CD4-positive, alpha-beta T cell treated with Interferon gamma for 1 hour (primary cell): ENCODE results near the gene RBFOX1.

Experiments used
- DNase-seq: peaks from one replicate; pipeline ENCODE4 v3.0.0-alpha.2; 2020

RBFOX1 gene

DNA sequence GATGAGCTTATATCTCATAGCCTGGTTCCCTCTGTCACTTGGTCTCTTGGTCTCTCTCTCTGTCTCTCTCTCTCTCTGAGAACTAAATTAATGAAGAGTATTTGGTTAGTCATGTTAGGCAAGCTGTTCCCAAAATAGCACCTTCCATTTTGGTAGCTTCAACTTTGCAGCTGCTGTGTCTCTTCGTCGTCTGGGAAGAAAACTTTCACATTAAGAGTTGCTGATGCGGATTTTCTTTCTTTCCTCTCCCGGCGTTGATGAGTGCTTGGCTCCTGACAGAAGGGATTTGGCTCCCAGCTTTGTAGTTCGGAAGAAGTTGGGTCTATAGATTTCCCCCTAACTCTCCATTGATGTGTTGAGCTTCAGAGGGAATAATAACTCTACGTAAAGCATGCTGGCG lies at the start of gene RBFOX1:
Gene RBFOX1, plus strand, starts transcription at position 235 of the 400 bp plus-strand sequence.
- DNase-seq, result no peak

DNA sequence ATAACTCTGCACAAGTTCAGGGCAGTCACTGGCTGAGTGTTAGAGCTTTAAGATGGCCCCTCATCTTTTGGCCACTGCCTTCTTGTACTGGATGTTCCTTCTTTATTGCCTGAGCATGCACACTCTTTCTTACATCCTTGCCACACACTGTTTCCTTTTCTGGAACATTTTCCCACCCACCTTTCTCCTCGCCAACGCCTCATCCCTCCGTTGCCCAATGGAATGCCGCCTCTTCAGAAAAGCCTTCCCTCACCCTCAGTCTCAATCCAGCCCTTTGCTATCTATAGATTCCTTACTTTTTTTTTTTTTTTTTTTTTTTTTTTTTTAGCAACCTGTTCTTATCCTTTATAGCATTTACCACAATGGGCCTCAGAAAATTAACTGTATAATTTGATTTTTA lies 47.9 kb upstream of the RBFOX1 start:
- no peak for DNase-seq

DNA sequence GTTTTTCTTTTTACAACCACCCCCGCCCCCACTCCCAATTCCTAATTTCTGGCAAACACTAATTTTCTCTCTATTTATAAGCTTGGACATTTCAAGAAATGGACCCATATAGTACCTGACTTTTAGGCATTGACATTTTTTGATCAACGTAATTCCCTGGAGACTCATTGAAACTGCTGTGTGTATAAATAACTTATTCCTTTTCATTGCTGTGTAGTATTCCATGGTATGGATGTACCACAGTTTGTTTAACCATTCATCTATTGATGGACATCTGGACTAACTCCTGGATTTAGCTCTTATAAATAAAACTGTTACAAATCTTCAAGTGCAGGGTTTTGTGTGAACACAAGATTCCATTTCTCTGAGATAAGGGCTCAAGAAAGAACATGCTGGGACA lies 47.1 kb upstream of the RBFOX1 start:
- DNase-seq, result no peak

DNA sequence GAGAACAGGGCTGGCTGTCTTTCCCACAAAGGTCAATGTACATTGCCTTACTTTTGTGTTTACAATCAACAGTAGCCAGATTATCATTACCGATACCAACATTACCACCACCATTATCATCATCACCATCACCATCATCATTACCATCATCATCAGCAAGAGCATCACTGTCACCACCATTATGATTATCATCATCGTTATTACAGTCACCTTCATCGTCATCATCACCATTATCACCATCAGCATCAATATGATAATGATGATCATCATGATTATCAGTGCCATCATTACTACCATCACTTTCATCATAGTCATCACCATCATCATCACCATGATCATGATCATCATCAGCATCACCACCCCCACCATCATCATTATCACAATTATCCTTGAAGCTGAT lies 43.3 kb upstream of the RBFOX1 start:
- no peak for DNase-seq

DNA sequence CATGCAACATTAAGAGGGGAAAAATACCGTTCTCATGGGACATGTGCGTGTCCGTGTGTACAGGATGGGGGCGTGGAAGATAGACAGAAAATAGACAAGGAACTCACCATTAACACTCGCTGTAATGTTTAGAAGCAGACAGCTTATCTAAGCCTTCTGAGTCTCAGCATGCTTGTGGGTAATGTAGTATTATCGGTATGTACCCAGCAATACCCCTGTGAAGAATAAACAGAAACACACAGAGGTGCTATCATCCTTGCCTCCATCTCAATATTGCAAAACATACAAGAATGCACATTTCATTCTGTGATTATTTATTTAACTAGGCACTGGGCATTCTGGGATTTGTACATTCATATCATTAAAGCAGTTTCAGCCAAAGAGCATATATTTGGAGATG lies 42.0 kb upstream of the RBFOX1 start:
- no peak for DNase-seq

DNA sequence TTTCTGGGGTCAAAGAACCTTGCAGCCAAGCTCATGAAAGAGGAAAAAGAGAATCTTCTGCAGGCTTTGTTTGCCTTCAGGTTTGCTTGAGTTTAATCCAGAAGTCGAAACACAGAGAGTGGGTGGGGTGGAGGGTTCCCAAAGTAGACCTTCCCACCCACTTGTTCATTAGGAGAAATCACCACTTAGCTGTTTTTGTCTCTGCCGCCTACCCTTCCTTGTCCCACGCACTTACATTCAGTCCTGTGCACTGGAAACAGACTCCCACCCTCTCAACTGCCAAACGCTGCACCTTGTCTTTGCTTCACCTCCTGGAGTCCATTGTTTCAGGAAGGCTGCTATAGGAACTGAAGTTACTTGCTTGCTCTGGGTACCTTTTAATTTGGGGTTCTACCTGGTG lies 38.6 kb upstream of the RBFOX1 start:
- DNase-seq, result no peak

DNA sequence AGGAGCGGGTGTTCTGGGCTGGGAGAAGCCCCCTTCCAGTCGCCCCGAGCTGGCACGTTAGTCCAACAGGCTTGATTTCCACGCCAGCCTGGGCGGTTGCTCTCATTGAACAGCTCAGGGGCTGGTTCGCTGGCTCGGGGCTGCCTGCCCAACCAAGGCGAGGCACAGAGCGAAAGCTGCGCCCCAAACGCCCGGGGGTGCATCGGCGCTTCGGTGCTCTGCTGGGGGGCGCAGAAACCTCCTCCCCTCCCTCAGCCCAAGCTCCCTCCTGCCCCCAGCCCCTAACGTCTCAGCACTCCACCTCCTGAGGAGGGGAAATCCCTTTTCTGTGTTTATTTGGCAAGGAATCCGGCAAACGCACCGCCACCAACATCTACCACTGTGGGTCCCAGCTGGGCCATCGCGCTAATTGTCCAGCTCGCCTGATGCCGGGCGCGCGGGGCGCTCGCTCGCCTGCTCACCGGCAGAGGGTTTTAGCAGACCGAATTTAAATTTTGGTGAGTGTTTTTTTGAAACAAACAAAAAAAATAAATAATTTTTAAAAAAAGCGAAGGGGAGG lies 29.5 kb upstream of the RBFOX1 start:
- DNase-seq, result no peak

DNA sequence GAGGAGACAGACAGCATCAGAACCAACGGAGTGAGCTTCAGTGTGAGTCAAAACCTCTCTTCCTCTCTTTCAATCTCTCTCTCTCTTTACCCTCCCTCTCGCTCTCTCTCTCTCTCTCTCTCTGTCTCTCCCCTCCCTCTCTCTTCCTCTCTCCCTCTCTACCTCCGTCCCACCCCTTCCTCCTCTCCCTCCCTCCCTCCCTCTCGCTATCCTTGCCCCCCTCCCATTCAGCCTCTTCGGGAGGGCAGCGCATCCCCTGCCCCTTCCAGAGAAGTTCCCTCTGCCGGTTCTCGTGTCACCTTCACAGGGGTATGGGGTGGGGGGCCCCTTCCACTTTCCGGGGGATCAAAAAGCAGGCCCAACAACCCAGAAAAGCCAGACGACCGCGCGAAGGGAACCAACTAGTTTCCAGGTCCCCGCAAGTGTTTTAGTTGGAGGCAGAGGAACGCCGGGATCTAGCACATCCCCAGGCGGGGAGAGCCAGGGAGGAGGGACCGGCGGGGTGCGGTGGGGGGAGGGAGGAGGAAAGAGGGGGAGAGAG lies 28.9 kb upstream of the RBFOX1 start:
- DNase-seq, result no peak

DNA sequence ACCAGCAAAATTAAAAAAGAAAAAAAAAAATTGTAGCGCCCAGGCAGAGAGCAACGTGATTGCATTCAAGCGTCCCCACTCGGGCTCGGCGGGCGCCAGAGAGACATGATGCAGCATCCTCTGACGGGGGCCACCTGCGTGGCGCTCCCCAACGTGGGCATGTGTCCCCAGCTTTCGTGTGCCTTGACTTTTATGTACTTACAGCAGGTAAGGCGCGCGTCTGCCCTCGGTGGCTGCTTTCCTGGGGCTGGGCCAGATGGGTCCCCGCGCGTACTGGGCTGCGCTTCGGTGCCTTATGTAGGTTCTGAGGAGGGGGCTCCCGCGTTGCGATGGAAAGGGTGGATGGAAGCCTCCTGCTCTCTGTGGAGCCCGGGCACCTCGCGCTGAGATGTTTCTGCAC lies 28.4 kb upstream of the RBFOX1 start:
- no peak for DNase-seq

DNA sequence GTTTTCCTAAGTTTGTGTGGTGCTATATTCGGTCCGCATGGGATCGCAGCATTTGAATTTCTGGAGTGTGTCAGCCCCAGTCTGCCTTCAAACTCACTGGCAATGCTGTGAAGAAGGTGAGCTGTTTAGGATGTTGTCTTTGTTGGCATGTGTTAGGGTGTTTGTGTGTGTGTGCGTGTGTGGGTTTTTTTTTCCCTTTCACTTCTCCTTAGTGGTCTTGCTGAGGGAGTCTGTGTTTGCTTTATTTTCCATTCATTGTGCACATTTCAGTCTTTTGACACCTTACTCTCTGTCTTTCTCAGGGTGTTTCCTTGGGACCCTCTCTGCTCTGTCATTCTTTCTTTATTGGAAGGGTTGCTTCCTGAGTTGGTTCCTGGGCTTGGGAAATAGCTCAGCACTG lies 27.7 kb upstream of the RBFOX1 start:
- DNase-seq, result no peak

DNA sequence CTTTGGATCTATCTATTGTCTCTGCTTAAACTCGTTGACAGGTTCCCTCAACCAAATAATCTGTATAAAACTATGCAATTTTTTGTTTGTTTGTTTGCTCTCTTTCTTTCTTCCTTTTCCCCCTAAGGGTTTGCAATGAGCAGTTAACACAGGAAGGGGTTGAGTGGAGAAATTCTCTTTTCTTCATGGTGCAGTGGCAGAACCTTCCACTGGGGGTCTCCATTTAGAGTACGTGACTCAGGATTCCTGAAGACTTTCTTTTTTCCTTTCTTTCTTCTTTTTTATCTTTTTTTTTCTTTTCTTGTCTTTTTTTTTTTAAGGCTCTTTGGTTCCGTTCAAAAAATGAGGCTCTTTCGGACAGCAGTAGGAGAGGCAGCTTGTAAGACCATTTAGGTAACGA lies 19.5 kb upstream of the RBFOX1 start:
- no peak for DNase-seq

DNA sequence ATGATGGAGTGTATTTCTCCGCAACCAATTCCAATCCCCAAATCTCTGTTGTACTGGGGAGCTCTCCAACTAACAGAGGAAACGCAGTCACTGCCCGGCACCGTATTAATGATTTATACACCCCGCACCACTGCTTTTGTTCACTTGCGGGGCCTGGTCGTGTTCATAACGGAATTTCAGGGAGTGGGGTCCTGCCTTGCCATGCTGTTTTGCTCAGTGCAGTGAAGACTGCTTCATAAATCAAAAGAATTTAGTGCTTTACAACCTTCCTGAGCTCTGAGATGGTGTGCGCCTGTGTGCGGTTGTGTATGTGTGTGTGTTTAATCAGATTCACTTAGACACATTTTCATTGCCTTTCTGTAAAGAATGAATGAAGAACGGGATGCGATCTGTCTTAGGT lies 18.5 kb upstream of the RBFOX1 start:
- no peak for DNase-seq

DNA sequence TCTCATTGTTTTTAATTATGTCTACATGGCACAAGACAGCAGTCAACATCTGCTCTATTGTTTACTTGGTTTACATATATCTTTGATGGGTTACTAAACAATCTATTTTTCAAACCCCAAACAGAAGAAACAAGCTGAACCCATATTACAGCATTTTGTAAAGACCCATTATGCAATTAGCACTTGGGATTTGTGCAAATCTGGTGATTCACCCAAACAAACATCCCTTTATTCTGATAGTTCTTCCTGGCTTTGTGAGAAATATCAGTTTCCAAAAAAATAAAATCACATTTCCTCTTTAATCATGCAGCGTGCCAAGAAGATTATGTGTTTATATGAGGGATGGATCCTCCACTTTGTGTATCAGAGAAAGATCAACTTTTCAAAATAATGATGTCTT lies 16.8 kb upstream of the RBFOX1 start:
- no peak for DNase-seq

DNA sequence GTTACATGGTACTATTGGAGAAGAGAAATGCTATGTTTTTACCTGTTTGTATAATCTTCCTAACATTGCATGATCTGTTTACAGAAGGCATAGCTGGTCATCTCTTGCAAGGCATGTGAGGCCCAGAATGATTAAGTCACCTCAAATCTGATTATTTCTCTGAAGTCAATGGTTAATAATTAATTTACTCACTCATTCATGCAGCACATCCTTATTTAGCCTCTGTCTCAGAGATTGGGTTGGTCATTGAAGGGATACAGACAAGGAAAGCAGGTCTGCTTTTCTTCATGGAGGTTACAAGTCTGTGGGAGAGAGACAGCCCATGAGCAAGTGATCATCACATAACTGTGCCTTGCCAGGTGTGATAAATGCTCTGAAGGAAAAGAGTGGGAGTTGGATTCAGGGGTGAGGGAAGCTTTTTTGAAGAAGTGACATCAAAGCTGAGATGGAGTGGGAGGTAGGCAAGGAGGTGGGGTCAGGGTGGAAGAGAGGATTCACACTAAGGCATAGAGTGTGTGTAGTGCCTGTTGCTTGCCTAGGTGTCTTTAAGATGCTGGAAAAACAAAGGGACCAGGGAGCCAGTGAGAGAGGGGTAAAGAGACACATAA lies 16.3 kb upstream of the RBFOX1 start:
- no peak for DNase-seq

DNA sequence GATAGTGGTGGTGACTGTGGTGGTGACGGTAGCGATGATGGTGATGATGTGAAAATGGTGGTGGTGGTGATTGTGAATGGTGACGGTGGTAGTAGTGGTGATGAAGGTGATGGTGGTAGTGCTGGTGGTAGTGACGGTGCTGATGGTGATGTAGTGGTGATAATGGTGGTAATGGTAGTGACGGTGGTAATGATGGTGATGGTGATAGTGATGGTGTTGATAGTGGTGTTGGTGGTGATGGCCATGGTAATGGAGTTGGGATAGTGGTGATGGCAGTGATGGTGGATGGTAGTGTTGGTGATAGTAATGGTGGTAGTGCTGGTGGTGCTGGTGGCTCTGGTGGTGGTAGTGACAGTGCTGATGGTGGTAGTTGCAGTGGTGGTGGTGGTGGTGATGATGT lies 14.7 kb upstream of the RBFOX1 start:
- no peak for DNase-seq

DNA sequence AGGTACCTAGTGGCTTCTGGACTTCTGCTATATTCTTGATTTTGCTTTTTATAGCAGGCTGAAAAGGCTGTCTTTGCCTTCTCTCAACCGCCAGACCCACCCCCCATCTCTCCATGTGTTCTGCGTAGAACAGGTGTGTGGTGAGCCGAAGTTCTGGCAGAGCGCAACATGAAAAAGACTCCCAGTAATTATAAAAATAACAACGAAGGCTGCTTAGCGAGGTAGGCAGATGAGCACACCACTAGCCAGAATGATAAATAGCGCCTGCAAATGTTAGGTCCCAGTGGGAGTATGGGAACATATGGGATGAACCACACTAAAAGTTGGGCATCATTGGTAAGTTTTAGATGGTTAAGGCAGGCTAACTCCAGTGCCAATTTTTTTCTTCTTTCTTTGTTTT lies 14.0 kb upstream of the RBFOX1 start:
- DNase-seq, result no peak

DNA sequence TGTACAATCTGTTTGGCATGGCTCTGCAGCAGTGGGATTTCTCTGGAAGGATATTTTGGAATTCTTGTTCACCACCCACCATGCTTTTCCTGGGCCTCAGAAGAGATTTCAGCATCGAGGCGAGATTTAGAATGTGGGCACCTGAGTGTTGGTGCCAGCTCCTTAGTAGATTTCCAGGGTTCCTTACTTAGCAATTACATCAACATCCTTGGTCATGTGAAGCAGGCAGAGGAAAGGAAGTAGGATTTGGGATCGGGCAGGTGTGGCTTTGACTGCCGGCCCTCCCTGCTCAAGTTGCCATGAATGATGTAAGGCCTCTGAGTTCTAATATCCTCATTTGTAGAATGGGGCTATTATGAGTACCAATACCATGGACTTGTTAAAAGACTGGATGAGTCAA lies 13.1 kb upstream of the RBFOX1 start:
- DNase-seq, result no peak

DNA sequence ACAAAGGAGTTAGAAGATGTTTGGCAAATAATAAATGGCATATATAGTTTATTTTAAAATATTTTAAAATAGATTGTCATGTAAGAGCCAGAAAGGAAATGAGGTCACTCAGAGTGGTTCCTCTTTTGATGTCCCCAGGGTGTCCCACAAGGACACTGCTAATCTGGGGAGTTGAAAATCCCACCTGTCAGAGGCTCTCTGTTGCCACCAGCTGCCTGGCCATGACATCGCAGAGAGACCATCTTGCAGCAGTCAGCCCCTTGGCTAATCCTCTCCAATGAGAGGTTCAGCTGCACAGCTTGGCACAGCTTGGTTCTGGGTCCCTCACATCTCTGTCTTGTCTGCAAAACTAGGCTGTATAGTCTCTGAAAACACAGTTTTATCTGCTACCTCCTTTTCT lies 11.0 kb upstream of the RBFOX1 start:
- DNase-seq, result no peak

DNA sequence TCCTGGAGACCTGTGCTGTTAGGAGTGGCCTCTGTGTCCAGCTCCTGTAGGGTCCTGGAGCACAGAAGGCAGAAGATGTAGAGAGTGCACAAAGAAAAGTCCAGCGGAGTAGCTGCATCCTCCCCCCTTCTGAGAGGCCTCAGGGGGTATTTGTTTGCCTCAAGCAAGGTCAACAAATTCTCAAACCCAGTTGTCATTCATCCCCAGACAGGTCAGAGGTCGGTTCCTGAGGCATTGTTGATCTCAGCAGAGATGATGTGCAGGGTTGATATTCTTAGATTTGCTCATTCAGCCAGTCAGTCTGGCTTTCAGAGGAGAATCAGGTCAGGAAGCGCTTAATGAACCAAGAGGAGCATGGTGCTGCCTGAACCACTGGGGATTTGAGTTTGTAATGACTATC lies 8.3 kb upstream of the RBFOX1 start:
- no peak for DNase-seq

DNA sequence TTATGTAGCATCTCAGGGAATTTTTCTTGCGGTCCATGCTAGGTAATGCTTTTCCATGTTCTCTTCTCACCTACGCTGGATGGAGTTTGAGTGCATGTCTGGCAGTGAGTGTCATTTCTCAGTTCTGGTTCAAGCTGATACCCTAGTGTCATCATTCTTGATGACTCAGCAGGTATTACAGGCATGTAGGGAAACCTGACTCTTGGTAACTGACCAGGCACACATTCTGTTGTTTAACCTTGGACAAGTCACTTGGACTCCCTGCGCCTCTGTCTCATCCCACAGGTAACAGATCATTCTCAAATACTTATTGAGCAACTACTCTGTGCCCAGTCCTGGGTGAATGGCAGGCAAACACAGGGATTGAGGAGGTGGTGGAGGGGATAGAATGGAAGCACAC lies 6.8 kb upstream of the RBFOX1 start:
- DNase-seq, result no peak

DNA sequence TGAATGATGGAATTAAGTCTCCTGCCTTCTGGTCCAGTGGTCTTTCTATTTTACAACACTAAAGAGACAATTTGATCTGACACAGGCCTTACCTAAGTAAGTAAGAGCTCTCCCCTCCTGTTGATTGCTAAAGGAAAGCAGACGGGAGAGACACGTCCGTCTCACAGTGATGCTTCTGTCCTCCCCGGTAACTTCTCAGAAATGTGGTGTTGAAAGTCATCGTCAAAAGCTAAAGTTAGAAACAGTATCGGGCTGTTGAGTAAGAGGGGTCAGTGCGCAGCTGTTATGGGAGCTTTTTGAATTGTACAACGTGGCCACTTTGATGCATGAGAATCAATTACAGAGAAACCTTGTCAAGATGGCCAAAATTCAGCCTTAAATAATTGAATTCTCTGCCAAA lies 1.9 kb upstream of the RBFOX1 start:
- DNase-seq, result no peak

DNA sequence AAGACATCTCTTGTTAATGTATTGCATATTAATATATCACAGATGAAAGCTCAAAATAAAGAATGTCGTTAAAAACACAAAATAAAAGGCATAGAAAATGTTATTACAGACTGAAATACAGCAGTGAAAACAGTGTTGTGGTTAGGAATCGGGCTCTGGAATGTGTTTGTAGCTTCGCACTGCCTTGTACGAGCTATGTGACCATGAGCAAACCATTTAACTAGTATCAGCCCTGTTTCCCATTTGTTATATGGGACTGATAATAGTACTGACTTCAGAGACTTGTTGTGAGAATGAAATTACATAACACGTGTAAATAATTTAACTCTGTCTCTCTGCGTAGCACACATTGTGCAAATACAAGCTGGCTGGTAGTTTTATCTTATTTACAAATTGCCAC lies 648 bp upstream of the RBFOX1 start:
- no peak for DNase-seq

DNA sequence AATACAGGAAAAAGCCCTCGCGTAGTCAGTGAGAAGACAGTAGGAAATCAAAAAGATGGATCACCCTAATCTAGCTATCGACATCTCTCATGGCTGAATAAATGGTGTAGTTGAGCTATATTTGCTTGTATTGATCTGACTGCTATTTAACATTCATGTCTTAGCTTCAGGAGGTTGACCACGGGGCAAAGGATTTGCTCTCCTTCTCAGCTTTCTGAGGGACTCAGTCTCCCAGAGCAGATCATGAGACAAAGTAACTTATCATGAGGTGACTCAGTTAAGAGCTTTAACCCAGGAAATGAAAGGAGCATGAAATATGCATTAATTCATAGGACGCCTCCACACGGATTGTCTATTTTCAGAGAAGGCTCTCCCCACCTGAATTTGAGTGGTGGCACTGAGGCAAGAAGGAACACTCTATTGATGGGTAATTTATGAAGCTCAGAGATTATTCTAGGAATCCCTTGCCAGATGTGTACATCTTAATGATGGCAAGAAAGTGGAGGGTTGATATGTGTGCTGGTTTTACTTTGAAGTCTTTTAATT lies 608 bp downstream of the RBFOX1 start:
- no peak for DNase-seq

DNA sequence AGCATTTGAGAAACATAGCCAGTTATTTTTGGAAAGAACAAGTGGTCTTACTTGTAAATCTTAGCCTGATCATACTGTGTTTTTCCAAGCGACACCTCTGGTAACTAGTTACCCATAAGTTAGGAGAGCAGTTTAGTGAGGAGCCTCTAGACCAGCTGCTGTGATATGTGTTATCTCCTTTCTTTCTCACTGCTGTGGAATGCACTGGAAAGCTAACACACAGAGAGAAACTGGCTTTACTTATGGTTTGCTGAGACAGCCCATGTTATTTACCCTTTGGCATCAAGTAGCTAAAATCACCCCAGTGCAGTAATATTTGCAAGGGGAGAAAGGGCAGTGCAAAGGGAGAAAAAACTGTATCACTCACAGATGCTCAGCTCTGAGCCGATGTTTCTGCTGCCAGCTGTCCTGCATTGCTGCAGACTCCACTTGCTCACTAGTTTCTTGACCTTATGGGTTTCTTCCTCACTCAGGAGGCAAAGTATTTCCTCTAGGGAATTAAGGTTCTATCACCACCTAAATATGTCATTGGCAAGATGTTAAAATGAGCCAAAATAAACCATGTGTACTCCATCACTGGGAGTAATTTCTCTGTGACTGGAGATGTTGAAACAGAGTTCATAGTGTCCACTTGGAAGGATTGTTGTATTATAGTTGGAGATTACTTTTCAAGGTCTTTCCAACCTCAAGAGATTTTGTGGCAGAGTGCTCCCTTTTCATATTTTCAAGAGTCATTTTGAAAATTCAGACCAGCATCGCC lies 2.3 kb downstream of the RBFOX1 start:
- no peak for DNase-seq
